H9 (cell line): ENCODE results near the gene EHHADH. TPM values are rescaled to one million over a fixed set of nuclear protein-coding genes. Genes with fewer than 3 reads are reported as not detected.

Experiments used
- DNase-seq: peaks from one replicate; pipeline ENCODE4 v3.0.0-alpha.2; 2017
- H2AFZ ChIP-seq: one replicate; pipeline ENCODE4 v1.6.1; 2013; ENCODE audit warnings: mild to moderate bottlenecking, low read length, control low read depth, moderate library complexity
- H2AK5ac ChIP-seq: 2 replicates; pipeline ENCODE4 v1.6.1; 2013; ENCODE audit warnings: low read length, control low read depth, mixed read lengths; ENCODE audit not compliant: insufficient read length
- H2BK120ac ChIP-seq: one replicate; pipeline ENCODE4 v1.6.1; 2013; ENCODE audit warnings: low read depth, mild to moderate bottlenecking, low read length, control low read depth, inconsistent platforms; ENCODE audit not compliant: poor library complexity, severe bottlenecking
- H2BK12ac ChIP-seq: 2 replicates; pipeline ENCODE4 v1.6.1; 2013; ENCODE audit warnings: low read length, control low read depth, mixed read lengths, low read depth; ENCODE audit not compliant: insufficient read length
- H2BK15ac ChIP-seq: 2 replicates; pipeline ENCODE4 v1.6.1; 2013; ENCODE audit warnings: low read depth, low read length, control low read depth
- H2BK20ac ChIP-seq: one replicate; pipeline ENCODE4 v1.6.1; 2013; ENCODE audit warnings: low read depth, mild to moderate bottlenecking, low read length, control low read depth, inconsistent platforms; ENCODE audit not compliant: poor library complexity, severe bottlenecking
- H2BK5ac ChIP-seq: 2 replicates; pipeline ENCODE4 v1.6.1; 2013; ENCODE audit warnings: low read length, control low read depth, mixed read lengths; ENCODE audit not compliant: insufficient read length
- H3K14ac ChIP-seq: 2 replicates; pipeline ENCODE4 v1.6.1; 2013; ENCODE audit warnings: low read length, control low read depth; ENCODE audit not compliant: insufficient read depth
- H3K18ac ChIP-seq: 2 replicates; pipeline ENCODE4 v1.6.1; 2013; ENCODE audit warnings: low read depth, mild to moderate bottlenecking, mixed read lengths, low read length, control low read depth; ENCODE audit not compliant: insufficient read length
- H3K23ac ChIP-seq: 2 replicates; pipeline ENCODE4 v1.6.1; 2013; ENCODE audit warnings: low read length, control low read depth, mixed read lengths, low read depth; ENCODE audit not compliant: insufficient read length
- H3K23me2 ChIP-seq: 2 replicates; pipeline ENCODE4 v1.6.1; 2013; ENCODE audit warnings: low read depth, mild to moderate bottlenecking, mixed read lengths, low read length, control low read depth; ENCODE audit not compliant: insufficient read length, poor library complexity, severe bottlenecking
- H3K27ac ChIP-seq: 2 replicates; pipeline ENCODE4 v1.5.1; 2013; ENCODE audit warnings: low read length, control low read depth, mixed read lengths, low read depth; ENCODE audit not compliant: insufficient read length
- H3K27me3 ChIP-seq: 2 replicates; pipeline ENCODE4 v1.6.1; 2013; ENCODE audit warnings: low read length, control low read depth, inconsistent platforms; ENCODE audit not compliant: insufficient read depth
- H3K4ac ChIP-seq: 2 replicates; pipeline ENCODE4 v1.6.1; 2013; ENCODE audit warnings: low read depth, mild to moderate bottlenecking, control low read depth, inconsistent platforms, low read length, moderate library complexity
- H3K4me1 ChIP-seq: 2 replicates; pipeline ENCODE4 v1.6.1; 2013; ENCODE audit warnings: low read length, control low read depth, inconsistent platforms; ENCODE audit not compliant: insufficient read depth
- H3K4me2 ChIP-seq: 2 replicates; pipeline ENCODE4 v1.6.1; 2013; ENCODE audit warnings: low read length, control low read depth, mixed read lengths; ENCODE audit not compliant: insufficient read length, insufficient read depth
- H3K56ac ChIP-seq: 2 replicates; pipeline ENCODE4 v1.6.1; 2013; ENCODE audit warnings: low read depth, mild to moderate bottlenecking, mixed read lengths, low read length, control low read depth; ENCODE audit not compliant: insufficient read length
- H3K79me1 ChIP-seq: 2 replicates; pipeline ENCODE4 v1.6.1; 2013; ENCODE audit warnings: low read depth, mild to moderate bottlenecking, moderate library complexity, low read length, control low read depth, inconsistent platforms; ENCODE audit not compliant: insufficient read depth, poor library complexity, severe bottlenecking
- H3K79me2 ChIP-seq: 2 replicates; pipeline ENCODE4 v1.6.1; 2013; ENCODE audit warnings: low read length, control low read depth, inconsistent platforms; ENCODE audit not compliant: insufficient read depth
- H3K9ac ChIP-seq: 2 replicates; pipeline ENCODE4 v1.6.1; 2013; ENCODE audit warnings: low read length, control low read depth, mixed read lengths; ENCODE audit not compliant: insufficient read length; ENCODE audit errors: extremely low read depth
- H3K9me3 ChIP-seq: one replicate; pipeline ENCODE4 v1.6.1; 2013; ENCODE audit warnings: low read depth, low read length, inconsistent platforms; ENCODE audit not compliant: control insufficient read depth
- H3T11ph ChIP-seq: one replicate; pipeline ENCODE4 v1.6.1; 2013; ENCODE audit warnings: mild to moderate bottlenecking, low read length, control low read depth, inconsistent platforms
- H4K20me1 ChIP-seq: one replicate; pipeline ENCODE4 v1.6.1; 2013; ENCODE audit not compliant: control insufficient read depth, insufficient read length, insufficient read depth
- H4K5ac ChIP-seq: 2 replicates; pipeline ENCODE4 v1.6.1; 2013; ENCODE audit warnings: low read depth, mild to moderate bottlenecking, mixed read lengths, low read length, control low read depth; ENCODE audit not compliant: insufficient read length
- H4K8ac ChIP-seq: replicated peaks from 2 replicates; pipeline ENCODE4 v1.6.1; 2013; ENCODE audit warnings: low read length, control low read depth, mixed read lengths, low read depth; ENCODE audit not compliant: insufficient read length
- H4K91ac ChIP-seq: 2 replicates; pipeline ENCODE4 v1.6.1; 2013; ENCODE audit warnings: low read depth, mild to moderate bottlenecking, moderate library complexity, mixed read lengths, low read length, control low read depth; ENCODE audit not compliant: insufficient read length
- H3K27ac Mint-ChIP-seq, 3 experiments: 2 replicates in 2 of 3; 3 replicates in 1 of 3; pipeline ENCODE4 v1.8.0; 2020 to 2021; ENCODE audit warnings: mixed read lengths in 3 of 3, mild to moderate bottlenecking in 1 of 3, moderate library complexity in 1 of 3
- H3K27me3 Mint-ChIP-seq: 2 replicates; pipeline ENCODE4 v1.8.0; 2021; ENCODE audit warnings: low read depth, mild to moderate bottlenecking, moderate library complexity, mixed read lengths
- H3K36me3 Mint-ChIP-seq, 3 experiments: 2 replicates in 2 of 3; 3 replicates in 1 of 3; pipeline ENCODE4 v1.8.0; 2020 to 2021; ENCODE audit warnings: low read depth in 3 of 3, mixed read lengths in 3 of 3; ENCODE audit not compliant: insufficient read depth in 1 of 3
- H3K4me1 Mint-ChIP-seq, 2 experiments: 2 replicates each; pipeline ENCODE4 v1.8.0; 2020; ENCODE audit warnings: mixed read lengths in 2 of 2
- H3K4me3 Mint-ChIP-seq, 2 experiments: 2 replicates in 1 of 2; 3 replicates in 1 of 2; pipeline ENCODE4 v1.8.0; 2020 to 2021; ENCODE audit warnings: mild to moderate bottlenecking in 2 of 2, mixed read lengths in 2 of 2, moderate library complexity in 1 of 2
- H3K9me3 Mint-ChIP-seq, 2 experiments: 2 replicates in 1 of 2; 3 replicates in 1 of 2; pipeline ENCODE4 v1.8.0; 2020; ENCODE audit warnings: mild to moderate bottlenecking in 2 of 2, mixed read lengths in 2 of 2, moderate library complexity in 1 of 2
- total RNA-seq: library from RNA; stranded (reverse); gene quantifications from 2 replicates; pipeline ENCODE4 v1.2.1, GENCODE V29; 2021
- TF ChIP-seq, protein P1 (sequence below): fragments of 200-600 bp; sonication (generic); conservative IDR thresholded peaks from 3 replicates; pipeline ENCODE4 v1.8.0; 2021; ENCODE audit warnings: antibody characterized with exemption, mild to moderate bottlenecking

The EHHADH gene
- total RNA-seq, 1 experiment from 2014 or later: 2.1 TPM

DNA sequence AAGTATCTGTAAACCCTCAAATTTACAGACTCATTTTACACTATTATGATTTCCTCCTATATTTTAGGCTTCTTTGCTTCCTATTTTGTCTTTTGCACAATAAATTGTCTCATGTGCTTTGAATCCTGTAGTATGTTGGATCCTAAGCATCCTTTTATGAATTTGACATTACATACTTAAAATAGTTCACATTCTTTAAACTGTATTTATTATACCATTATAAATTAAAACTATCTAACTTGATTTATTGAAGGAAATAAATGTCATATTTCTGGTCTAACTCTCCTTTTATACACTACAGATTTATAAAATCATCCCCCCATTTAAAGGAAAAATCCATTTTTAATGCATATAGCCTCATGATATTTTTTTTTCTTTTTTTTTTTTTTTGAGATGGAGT is 32.6 kb downstream of the EHHADH start:
- no peak overlapping the region for H3K56ac ChIP-seq
- no peak overlapping the region for H2BK20ac ChIP-seq
- H3K23me2 ChIP-seq: no peaks in the 10 kb centered on the region
- no peak overlapping the region for H3K4ac ChIP-seq
- Mint-ChIP-seq H3K36me3 (no peaks in the 10 kb centered on the region), H3K27me3 (no peaks in the 10 kb centered on the region), H3K9me3 (no peaks in the 10 kb centered on the region), H3K4me3 (no peak overlapping the region), H3K4me1 (peaks cover 12 to 13% of the 10 kb centered on the region in 2 experiments), H3K27ac (no peak overlapping the region)
- H3K27me3 ChIP-seq: no peaks in the 10 kb centered on the region
- no peak overlapping the region for H3K27ac ChIP-seq
- no peak overlapping the region for H4K5ac ChIP-seq
- no peaks in the 10 kb centered on the region for H3K79me2 ChIP-seq
- H3T11ph ChIP-seq: no peak overlapping the region
- H4K8ac ChIP-seq: no peak overlapping the region
- no peak overlapping the region for H3K23ac ChIP-seq
- H3K4me2 ChIP-seq: no peak overlapping the region
- H4K91ac ChIP-seq: no peak overlapping the region
- H3K9ac ChIP-seq: no peak overlapping the region
- H4K20me1 ChIP-seq: no peaks in the 10 kb centered on the region
- no peak overlapping the region for H2BK5ac ChIP-seq
- no peak overlapping the region for H2BK15ac ChIP-seq
- H2BK12ac ChIP-seq: no peak overlapping the region
- no peak overlapping the region for H3K14ac ChIP-seq
- no peak overlapping the region for H2AK5ac ChIP-seq
- no peak overlapping the region for H2BK120ac ChIP-seq
- no peaks in the 10 kb centered on the region for H3K9me3 ChIP-seq
- no peak for DNase-seq
- no peaks in the 10 kb centered on the region; the same call in 1 of the 2 replicates for H3K4me1 ChIP-seq
- H2AFZ ChIP-seq: no peak overlapping the region
- TF ChIP-seq, protein P1, sequence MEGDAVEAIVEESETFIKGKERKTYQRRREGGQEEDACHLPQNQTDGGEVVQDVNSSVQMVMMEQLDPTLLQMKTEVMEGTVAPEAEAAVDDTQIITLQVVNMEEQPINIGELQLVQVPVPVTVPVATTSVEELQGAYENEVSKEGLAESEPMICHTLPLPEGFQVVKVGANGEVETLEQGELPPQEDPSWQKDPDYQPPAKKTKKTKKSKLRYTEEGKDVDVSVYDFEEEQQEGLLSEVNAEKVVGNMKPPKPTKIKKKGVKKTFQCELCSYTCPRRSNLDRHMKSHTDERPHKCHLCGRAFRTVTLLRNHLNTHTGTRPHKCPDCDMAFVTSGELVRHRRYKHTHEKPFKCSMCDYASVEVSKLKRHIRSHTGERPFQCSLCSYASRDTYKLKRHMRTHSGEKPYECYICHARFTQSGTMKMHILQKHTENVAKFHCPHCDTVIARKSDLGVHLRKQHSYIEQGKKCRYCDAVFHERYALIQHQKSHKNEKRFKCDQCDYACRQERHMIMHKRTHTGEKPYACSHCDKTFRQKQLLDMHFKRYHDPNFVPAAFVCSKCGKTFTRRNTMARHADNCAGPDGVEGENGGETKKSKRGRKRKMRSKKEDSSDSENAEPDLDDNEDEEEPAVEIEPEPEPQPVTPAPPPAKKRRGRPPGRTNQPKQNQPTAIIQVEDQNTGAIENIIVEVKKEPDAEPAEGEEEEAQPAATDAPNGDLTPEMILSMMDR: no peak
- no peaks in the 10 kb centered on the region for H3K79me1 ChIP-seq
- H3K18ac ChIP-seq: no peak overlapping the region
